ENCODE results near the gene NDUFB11.

GRCh38 chrX:47178337-47178736, 33.8 kb upstream of the NDUFB11 start:
- TF ChIP-seq POLR2A (IDR thresholded peaks at IDR 0.05; ENCODE audit: borderline replicate concordance, extremely low read depth, insufficient read depth, insufficient read length) (no peak), CTCF (IDR thresholded peaks at IDR 0.05 in 2 of 3, conservative IDR thresholded peaks at IDR 0.05 in 1 of 3; ENCODE audit: borderline replicate concordance in 1 of 3, insufficient read depth in 1 of 3, low read depth in 2 of 3, low read length in 2 of 3) (no peak), REST (IDR thresholded peaks at IDR 0.05; ENCODE audit: low read depth) (no peak), EZH2 (IDR thresholded peaks at IDR 0.05) (no peak), SRF (IDR thresholded peaks at IDR 0.05; ENCODE audit: low read depth) (no peak), POLR2AphosphoS5 (IDR thresholded peaks at IDR 0.05; ENCODE audit: low read depth, low read length) (no peak), ZNF274 (IDR thresholded peaks at IDR 0.05; ENCODE audit: low read depth, low read length) (no peak), JUND (IDR thresholded peaks at IDR 0.05) (no peak), ATF3 (IDR thresholded peaks at IDR 0.05) (no peak), MAX (IDR thresholded peaks at IDR 0.05) (no peak), YY1 (IDR thresholded peaks at IDR 0.05; ENCODE audit: extremely low read depth, insufficient replicate concordance, low read depth, low read length) (no peak), CEBPB (IDR thresholded peaks at IDR 0.05; ENCODE audit: low read depth) (no peak), ZFX (IDR thresholded peaks at IDR 0.05) (no peak)
